LNCaP clone FGC (cell line): ENCODE measurements around the gene GADD45G.

Experiments used
- DNase-seq: peaks from one replicate; pipeline ENCODE4 v3.0.0-alpha.2; 2011; ENCODE audit warnings: low read depth
- H3K4me3 ChIP-seq: 2 replicates; pipeline ENCODE4 v1.5.1; 2011; ENCODE audit warnings: mild to moderate bottlenecking, low read depth, low read length, control low read depth
- CTCF ChIP-seq: IDR thresholded peaks from 2 replicates; pipeline ENCODE4 v1.5.1; 2012; ENCODE audit warnings: mild to moderate bottlenecking; ENCODE audit not compliant: control insufficient read depth, insufficient read depth; ENCODE audit errors: extremely low read depth

GADD45G gene

GRCh38 chr9:89592963-89593726 is 11.7 kb upstream of the GADD45G start:
- no peak overlapping the region for H3K4me3 ChIP-seq
- DNase-seq, result no peak
- TF ChIP-seq CTCF, result no peak

- peak; percentile 75 for TF ChIP-seq CTCF
- DNase-seq, result no peak
- no peak overlapping the region for H3K4me3 ChIP-seq
Measured at GRCh38 chr9:89593727-89594427, 10.9 kb upstream of the GADD45G start.

GRCh38 chr9:89594811-89595550 is 9.8 kb upstream of the GADD45G start:
- DNase-seq, result no peak
- H3K4me3 ChIP-seq, result no peak overlapping the region
- TF ChIP-seq CTCF, result no peak

GRCh38 chr9:89595646-89596045 is 9.2 kb upstream of the GADD45G start:
- no peak for TF ChIP-seq CTCF
- DNase-seq, result no peak
- no peak overlapping the region for H3K4me3 ChIP-seq

DNA sequence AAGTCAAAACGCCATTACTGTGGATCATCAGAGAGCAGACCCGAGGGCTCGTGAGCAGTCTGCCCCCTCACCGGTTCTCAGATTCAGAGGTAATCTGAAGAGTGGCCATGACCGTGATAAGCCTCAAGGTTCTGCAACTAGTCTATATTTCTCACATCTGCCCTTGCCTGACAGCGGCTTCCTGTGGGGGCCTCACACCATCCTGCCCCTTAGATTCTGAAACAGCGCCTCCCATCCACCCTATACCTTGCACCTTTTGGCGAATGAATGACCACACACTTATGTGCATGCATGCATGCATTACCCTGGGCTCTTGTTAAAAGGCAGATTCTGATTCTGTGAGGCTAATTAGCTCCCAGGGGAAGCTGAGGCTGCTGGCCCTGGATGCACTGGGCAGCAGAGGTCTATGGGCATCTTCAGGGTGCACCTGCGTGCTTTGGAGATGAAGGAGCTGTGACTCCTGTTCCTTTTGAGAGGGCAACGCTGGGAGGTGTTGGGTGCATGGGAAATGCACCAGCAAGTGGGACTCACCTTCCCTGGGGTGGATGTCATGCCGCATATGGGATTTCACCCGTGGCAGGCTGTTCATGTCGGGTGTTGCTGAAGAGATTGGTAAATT is 7.8 kb upstream of the GADD45G start:
- DNase-seq, result no peak
- TF ChIP-seq CTCF, result no peak

DNA sequence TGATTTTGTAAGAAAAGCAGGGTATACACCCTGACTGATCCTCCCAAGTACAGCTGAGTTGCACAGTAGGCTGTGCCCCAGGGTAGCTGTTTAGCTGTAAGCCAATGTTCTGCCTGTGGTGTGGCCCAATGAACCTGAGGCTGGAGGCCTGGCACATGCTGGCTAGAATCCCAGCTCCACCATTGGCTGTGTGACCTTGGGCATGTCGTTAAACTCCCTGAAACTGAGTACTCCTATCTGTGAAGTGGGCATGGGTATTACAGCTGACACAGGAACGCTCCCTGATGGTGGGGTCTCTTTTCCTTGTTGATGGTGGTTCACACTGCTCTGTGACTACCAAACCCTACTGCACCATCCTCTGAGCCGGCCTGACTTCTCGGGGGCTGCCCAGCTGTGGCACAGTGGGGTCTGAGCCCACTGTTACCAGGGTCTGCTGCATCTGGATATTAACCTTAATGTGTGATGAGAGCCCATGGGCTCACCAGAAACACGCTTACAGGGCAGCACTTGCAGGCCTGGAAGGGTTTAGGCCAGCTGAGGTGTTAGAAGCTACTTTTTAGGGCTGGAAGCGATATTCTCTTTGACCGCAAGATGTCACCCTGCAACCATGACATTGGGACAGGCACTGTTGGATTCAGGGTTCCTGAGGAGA is 7.0 kb upstream of the GADD45G start:
- no peak overlapping the region for H3K4me3 ChIP-seq
- no peak for DNase-seq
- TF ChIP-seq CTCF, result peak; percentile 96

More for the DNA sequence above, 7.8 kb upstream of the GADD45G start:
- no peak overlapping the region for H3K4me3 ChIP-seq
